Osteocyte (in vitro differentiated cells): ENCODE data around the gene SNAPC4. TPM values are rescaled to one million over a fixed set of nuclear protein-coding genes. Genes with fewer than 3 reads are reported as not detected.

Experiments used
- DNase-seq: peaks from one replicate; pipeline ENCODE4 v3.0.0; 2021; ENCODE audit warnings: mixed read lengths; ENCODE audit not compliant: unreplicated experiment; ENCODE audit errors: extremely low spot score
- H3K27ac Mint-ChIP-seq: one replicate; pipeline ENCODE4 v1.8.0; 2021; ENCODE audit warnings: mild to moderate bottlenecking, mixed read lengths; ENCODE audit not compliant: unreplicated experiment
- H3K27me3 Mint-ChIP-seq: one replicate; pipeline ENCODE4 v1.8.0; 2021; ENCODE audit warnings: mixed read lengths; ENCODE audit not compliant: unreplicated experiment
- H3K36me3 Mint-ChIP-seq: one replicate; pipeline ENCODE4 v1.8.0; 2021; ENCODE audit warnings: mixed read lengths; ENCODE audit not compliant: unreplicated experiment
- H3K4me1 Mint-ChIP-seq: one replicate; pipeline ENCODE4 v1.8.0; 2021; ENCODE audit warnings: mixed read lengths; ENCODE audit not compliant: unreplicated experiment
- H3K4me3 Mint-ChIP-seq: one replicate; pipeline ENCODE4 v1.8.0; 2021; ENCODE audit warnings: mild to moderate bottlenecking, moderate library complexity, mixed read lengths; ENCODE audit not compliant: unreplicated experiment
- H3K9me3 Mint-ChIP-seq: one replicate; pipeline ENCODE4 v1.8.0; 2021; ENCODE audit warnings: mixed read lengths; ENCODE audit not compliant: unreplicated experiment
- total RNA-seq: library from RNA; stranded (reverse); gene quantifications from 2 replicates; pipeline ENCODE4 v1.2.1, GENCODE V29; 2021
- TF ChIP-seq, protein P1 (sequence below): fragments of 200-600 bp; sonication (generic); IDR thresholded peaks from 2 replicates; pipeline ENCODE4 v1.5.0; 2021; ENCODE audit warnings: antibody characterized with exemption, mild to moderate bottlenecking, moderate library complexity

The SNAPC4 gene
- total RNA-seq, 1 donor from 2014 or later = 9.9 TPM

DNA sequence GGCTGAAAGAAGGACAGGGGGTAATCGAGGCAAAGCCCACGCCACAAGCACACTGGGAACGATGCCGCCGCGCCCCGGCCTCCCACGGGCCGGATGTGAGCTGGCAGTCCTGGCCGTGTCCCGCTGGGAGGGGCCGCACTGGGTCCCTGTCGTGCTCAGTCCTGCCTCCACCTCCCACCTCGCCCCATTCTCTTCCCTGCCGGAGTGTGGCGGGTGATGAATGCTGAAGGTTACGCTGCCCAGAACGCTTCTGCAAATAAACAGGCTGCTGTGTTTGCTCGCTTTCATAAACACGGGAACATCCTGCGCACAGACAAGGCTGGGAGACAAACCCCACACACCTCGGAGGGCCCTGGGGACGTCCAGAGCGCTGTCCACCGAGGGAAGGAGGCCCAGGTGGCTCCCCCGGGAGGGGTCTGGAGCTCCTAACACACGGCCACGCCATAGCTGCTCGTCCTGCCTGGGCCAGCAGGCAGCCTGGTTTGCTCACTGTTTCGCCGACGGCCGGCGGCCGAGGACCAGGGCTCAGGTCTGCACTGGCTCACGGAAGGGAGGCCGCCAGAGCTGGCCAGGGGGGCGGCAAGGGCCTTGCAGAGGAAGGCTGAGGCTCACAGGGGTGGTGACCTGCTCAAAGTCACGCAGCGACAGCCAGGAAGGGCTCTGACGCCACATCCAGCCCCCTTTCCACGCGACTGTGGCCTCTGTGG lies 38.8 kb downstream of the SNAPC4 start:
- Mint-ChIP-seq H3K4me3 (no peak overlapping the region), H3K27ac (no peak overlapping the region)
- no peak for DNase-seq

DNA sequence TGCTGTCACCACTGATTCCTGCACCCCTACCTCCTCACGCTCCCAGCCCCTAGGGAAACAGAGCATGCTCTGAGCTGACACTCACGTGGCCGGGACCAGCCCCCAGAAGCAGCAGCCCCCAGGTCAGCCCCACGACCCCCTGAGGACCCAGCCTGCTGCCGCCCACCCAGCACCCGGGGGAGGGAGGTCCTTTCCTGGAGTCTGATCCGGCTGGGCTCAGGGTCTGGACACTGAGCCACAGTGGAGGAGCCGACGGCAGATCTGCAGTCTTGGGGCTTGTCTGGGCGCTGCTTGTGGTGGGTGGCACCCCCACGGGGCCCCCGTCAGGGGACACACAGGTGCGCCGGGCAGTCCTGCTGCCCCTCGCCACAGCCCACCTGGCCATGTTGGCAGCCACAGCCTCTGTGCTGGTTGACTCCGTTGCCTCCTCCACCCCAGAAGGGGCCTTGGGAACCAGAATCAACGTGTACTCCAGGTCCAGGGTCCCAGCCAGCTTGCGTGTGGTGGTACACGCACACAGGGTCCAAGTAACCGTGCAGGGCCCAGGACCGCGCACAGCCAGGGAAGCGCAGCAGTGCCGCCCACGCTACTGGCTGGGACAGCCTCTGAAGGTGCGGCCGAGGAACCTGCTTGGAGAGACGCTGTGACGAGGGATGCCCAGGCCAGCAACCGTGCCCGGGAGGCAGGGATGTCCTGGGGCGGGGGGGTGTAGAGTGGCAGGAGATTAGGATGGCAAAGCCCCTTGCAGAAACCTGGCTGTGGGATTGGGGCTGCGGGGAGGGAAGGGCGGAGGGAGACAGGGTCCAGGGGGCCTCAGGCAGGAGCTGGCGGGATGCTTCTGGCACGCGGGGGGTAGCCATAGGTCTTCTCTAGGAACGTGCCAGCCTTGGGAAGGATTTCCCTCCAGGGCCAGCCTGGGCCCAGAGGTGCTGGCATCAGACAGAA lies 39.9 kb downstream of the SNAPC4 start:
- DNase-seq = no peak

More for the DNA sequence above, 38.8 kb downstream of the SNAPC4 start:
- Mint-ChIP-seq H3K27me3 (no peaks in the 10 kb centered on the region), H3K9me3 (no peaks in the 10 kb centered on the region), H3K36me3 (no peaks in the 10 kb centered on the region), H3K4me1 (peaks cover 2% of the 10 kb centered on the region)
- TF ChIP-seq, protein P1, sequence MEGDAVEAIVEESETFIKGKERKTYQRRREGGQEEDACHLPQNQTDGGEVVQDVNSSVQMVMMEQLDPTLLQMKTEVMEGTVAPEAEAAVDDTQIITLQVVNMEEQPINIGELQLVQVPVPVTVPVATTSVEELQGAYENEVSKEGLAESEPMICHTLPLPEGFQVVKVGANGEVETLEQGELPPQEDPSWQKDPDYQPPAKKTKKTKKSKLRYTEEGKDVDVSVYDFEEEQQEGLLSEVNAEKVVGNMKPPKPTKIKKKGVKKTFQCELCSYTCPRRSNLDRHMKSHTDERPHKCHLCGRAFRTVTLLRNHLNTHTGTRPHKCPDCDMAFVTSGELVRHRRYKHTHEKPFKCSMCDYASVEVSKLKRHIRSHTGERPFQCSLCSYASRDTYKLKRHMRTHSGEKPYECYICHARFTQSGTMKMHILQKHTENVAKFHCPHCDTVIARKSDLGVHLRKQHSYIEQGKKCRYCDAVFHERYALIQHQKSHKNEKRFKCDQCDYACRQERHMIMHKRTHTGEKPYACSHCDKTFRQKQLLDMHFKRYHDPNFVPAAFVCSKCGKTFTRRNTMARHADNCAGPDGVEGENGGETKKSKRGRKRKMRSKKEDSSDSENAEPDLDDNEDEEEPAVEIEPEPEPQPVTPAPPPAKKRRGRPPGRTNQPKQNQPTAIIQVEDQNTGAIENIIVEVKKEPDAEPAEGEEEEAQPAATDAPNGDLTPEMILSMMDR = no peak

DNA sequence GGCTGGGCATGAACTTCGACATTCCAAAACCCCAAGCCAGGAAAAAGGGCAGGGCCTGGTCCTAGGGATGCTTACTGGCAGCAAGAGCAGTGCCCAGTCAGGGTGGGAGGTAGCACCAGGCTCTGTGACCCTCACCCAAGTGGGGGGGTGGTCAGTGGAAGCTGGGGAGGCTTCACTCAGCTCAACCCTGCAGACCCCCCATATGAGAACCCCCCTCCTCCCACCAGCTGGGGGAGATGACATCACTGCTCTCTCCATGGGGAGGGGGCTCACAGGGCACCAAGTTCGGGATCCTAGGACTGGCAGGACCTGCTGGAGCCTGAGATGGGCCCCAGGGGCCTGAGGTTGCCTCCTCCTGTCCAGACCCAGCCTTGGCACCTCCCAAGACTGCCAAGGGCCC lies 41.1 kb downstream of the SNAPC4 start:
- H3K9me3 Mint-ChIP-seq = no peaks in the 10 kb centered on the region
- no peaks in the 10 kb centered on the region for H3K27me3 Mint-ChIP-seq
- H3K36me3 Mint-ChIP-seq = no peaks in the 10 kb centered on the region
- no peak overlapping the region for H3K27ac Mint-ChIP-seq
- no peak overlapping the region for H3K4me3 Mint-ChIP-seq
- peaks cover 11% of the 10 kb centered on the region for H3K4me1 Mint-ChIP-seq
- TF ChIP-seq, protein P1 = no peak
- no peak for DNase-seq

More for the DNA sequence above, 39.9 kb downstream of the SNAPC4 start:
- Mint-ChIP-seq H3K36me3 (no peaks in the 10 kb centered on the region), H3K27ac (no peak overlapping the region), H3K4me1 (peaks cover 2% of the 10 kb centered on the region), H3K27me3 (no peaks in the 10 kb centered on the region), H3K4me3 (no peak overlapping the region), H3K9me3 (no peaks in the 10 kb centered on the region)
- TF ChIP-seq, protein P1 = no peak

DNA sequence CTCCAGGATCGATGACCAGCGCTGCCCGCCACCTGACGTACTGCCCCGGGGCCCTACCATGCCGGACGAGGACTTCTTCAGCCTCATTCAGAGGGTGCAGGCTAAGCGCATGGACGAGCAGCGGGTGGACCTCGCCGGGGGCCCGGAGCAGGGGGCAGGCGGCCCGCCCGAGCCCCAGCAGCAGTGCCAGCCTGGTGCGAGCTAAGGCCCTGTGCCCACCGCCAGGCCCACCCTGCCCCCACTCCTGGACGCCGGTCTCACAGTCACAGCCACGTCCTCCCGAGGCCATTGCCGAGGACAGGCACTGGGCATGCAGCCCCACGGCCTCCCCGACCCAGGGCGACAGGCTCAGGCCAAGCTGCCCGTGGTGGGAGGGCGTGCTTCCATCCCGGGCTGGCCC lies 42.0 kb downstream of the SNAPC4 start:
- TF ChIP-seq, protein P1 = no peak
- H3K4me3 Mint-ChIP-seq = no peak overlapping the region
- peaks cover 11% of the 10 kb centered on the region for H3K4me1 Mint-ChIP-seq
- no peaks in the 10 kb centered on the region for H3K9me3 Mint-ChIP-seq
- no peak overlapping the region for H3K27ac Mint-ChIP-seq
- no peaks in the 10 kb centered on the region for H3K36me3 Mint-ChIP-seq
- DNase-seq = no peak
- no peaks in the 10 kb centered on the region for H3K27me3 Mint-ChIP-seq

DNA sequence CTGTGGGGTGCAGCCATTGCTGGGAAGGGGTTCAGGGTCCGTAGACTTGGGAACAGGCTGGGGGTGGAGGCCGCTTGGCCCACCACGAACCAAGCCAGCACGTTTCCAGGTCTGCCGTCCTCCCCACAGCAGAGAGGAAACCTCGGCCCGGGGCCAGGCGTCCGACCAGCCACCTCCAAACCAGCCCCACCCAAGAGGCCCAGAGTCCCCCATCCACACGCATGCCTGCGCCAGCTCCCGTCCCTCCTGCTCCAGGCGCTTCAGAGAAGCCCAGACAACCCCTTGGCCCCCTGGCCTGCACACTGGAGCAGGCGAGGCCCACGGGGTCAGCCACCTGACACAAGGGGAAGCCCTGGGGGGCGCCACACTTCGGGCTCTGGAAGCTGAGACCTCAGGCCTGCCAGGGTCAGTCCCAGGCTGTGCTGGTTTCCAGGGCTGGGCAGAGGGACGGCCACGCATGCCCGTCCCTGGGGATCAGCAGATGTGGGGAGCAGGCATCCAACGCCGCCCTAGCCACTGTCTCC lies 42.7 kb downstream of the SNAPC4 start:
- Mint-ChIP-seq H3K9me3 (no peaks in the 10 kb centered on the region), H3K27me3 (no peaks in the 10 kb centered on the region), H3K36me3 (no peaks in the 10 kb centered on the region), H3K4me3 (no peak overlapping the region), H3K4me1 (peaks cover 9% of the 10 kb centered on the region), H3K27ac (no peak overlapping the region)
- TF ChIP-seq, protein P1 = no peak
- no peak for DNase-seq
